ENCODE results near the gene TCHP.

Gene TCHP

GRCh38 chr12:109938947-109939346 is 38.9 kb downstream of the TCHP start:
- Histone ChIP-seq H3K79me2 (ENCODE audit: insufficient read depth, low read length) (no peaks in the 10 kb centered on the region), H3K4me2 (ENCODE audit: low read depth, low read length, poor library complexity, severe bottlenecking) (no peak overlapping the region), H3K9me2 (replicated peaks; ENCODE audit: insufficient read depth, low read length) (no peaks in the 10 kb centered on the region), H3K27me3 (ENCODE audit: low read length) (no peaks in the 10 kb centered on the region), H3K36me3 (ENCODE audit: low read length) (peaks cover 9% of the 10 kb centered on the region; the same call in 1 of the 2 replicates), H3K9ac (ENCODE audit: low read length) (no peak overlapping the region), H3K4me3 (ENCODE audit: insufficient read depth, low read length, poor library complexity, severe bottlenecking) (no peak overlapping the region), H2AFZ (ENCODE audit: low read depth, low read length, severe bottlenecking) (no peak overlapping the region), H3K9me3 (ENCODE audit: insufficient read depth, low read length) (no peaks in the 10 kb centered on the region), H3F3A (ENCODE audit: insufficient read depth) (no peaks in the 10 kb centered on the region), H3K27ac (ENCODE audit: low read depth, low read length) (no peak overlapping the region), H4K20me1 (ENCODE audit: low read depth, low read length) (no peaks in the 10 kb centered on the region)
- TF ChIP-seq CTCF (IDR thresholded peaks at IDR 0.05; ENCODE audit: insufficient read depth, low read length, poor library complexity, severe bottlenecking) = no peak
- no peak for TF ChIP-seq EZH2phosphoT487 (conservative IDR thresholded peaks at IDR 0.05; ENCODE audit: low read length)

- no peaks in the 10 kb centered on the region for H3K9me3 ChIP-seq (ENCODE audit: insufficient read depth, low read length)
- no peak overlapping the region for H3K9ac ChIP-seq (ENCODE audit: low read length)
- peaks cover 9% of the 10 kb centered on the region; the same call in 1 of the 2 replicates for H3K36me3 ChIP-seq (ENCODE audit: low read length)
- TF ChIP-seq EZH2phosphoT487 (conservative IDR thresholded peaks at IDR 0.05; ENCODE audit: low read length) (no peak), CTCF (IDR thresholded peaks at IDR 0.05; ENCODE audit: insufficient read depth, low read length, poor library complexity, severe bottlenecking) (no peak)
- no peaks in the 10 kb centered on the region for H3K79me2 ChIP-seq (ENCODE audit: insufficient read depth, low read length)
- no peaks in the 10 kb centered on the region for H3F3A ChIP-seq (ENCODE audit: insufficient read depth)
- no peaks in the 10 kb centered on the region for H4K20me1 ChIP-seq (ENCODE audit: low read depth, low read length)
- no peaks in the 10 kb centered on the region for H3K9me2 ChIP-seq (replicated peaks; ENCODE audit: insufficient read depth, low read length)
- no peak overlapping the region for H3K27ac ChIP-seq (ENCODE audit: low read depth, low read length)
- no peaks in the 10 kb centered on the region for H3K27me3 ChIP-seq (ENCODE audit: low read length)
- no peak overlapping the region for H3K4me3 ChIP-seq (ENCODE audit: insufficient read depth, low read length, poor library complexity, severe bottlenecking)
- H3K4me2 ChIP-seq (ENCODE audit: low read depth, low read length, poor library complexity, severe bottlenecking) = no peak overlapping the region
- H2AFZ ChIP-seq (ENCODE audit: low read depth, low read length, severe bottlenecking) = no peak overlapping the region
Observed at GRCh38 chr12:109939504-109939903, 39.4 kb downstream of the TCHP start.

- Histone ChIP-seq H3K27ac (ENCODE audit: low read depth, low read length) (no peak overlapping the region), H3K36me3 (ENCODE audit: low read length) (peaks cover 9% of the 10 kb centered on the region; the same call in 1 of the 2 replicates), H3K9me2 (replicated peaks; ENCODE audit: insufficient read depth, low read length) (no peaks in the 10 kb centered on the region), H2AFZ (ENCODE audit: low read depth, low read length, severe bottlenecking) (no peak overlapping the region), H3K27me3 (ENCODE audit: low read length) (no peaks in the 10 kb centered on the region), H3K9me3 (ENCODE audit: insufficient read depth, low read length) (no peaks in the 10 kb centered on the region), H3K79me2 (ENCODE audit: insufficient read depth, low read length) (no peaks in the 10 kb centered on the region), H3K4me2 (ENCODE audit: low read depth, low read length, poor library complexity, severe bottlenecking) (no peak overlapping the region), H3F3A (ENCODE audit: insufficient read depth) (no peaks in the 10 kb centered on the region), H3K9ac (ENCODE audit: low read length) (no peak overlapping the region), H4K20me1 (ENCODE audit: low read depth, low read length) (no peaks in the 10 kb centered on the region), H3K4me3 (ENCODE audit: insufficient read depth, low read length, poor library complexity, severe bottlenecking) (no peak overlapping the region)
- TF ChIP-seq EZH2phosphoT487 (conservative IDR thresholded peaks at IDR 0.05; ENCODE audit: low read length) = no peak
- TF ChIP-seq CTCF (IDR thresholded peaks at IDR 0.05; ENCODE audit: insufficient read depth, low read length, poor library complexity, severe bottlenecking) = no peak
Observed at GRCh38 chr12:109940339-109940923, 40.4 kb downstream of the TCHP start.
